Measurements from ENCODE around the gene VCAN.

DNA sequence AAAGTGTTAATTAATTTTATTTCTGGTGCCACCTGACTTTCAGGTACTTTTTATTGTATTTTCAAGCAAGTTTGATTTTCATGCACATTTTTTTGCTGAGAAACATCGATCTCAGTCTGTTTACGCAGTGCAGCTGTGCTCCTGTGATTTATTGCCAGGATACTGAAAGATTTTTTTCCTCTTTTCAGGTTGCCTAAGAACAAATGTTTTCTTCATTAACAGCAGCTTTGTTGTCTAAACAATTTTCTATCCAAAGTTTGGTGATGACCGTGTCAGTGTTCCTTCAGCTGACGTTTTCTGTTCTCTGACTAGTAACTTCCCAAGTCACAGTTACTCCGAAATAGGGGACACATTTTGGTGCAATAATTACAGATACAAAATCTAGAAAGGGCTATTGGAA, 78.1 kb downstream of the VCAN start:
- TF ChIP-seq, protein P1, sequence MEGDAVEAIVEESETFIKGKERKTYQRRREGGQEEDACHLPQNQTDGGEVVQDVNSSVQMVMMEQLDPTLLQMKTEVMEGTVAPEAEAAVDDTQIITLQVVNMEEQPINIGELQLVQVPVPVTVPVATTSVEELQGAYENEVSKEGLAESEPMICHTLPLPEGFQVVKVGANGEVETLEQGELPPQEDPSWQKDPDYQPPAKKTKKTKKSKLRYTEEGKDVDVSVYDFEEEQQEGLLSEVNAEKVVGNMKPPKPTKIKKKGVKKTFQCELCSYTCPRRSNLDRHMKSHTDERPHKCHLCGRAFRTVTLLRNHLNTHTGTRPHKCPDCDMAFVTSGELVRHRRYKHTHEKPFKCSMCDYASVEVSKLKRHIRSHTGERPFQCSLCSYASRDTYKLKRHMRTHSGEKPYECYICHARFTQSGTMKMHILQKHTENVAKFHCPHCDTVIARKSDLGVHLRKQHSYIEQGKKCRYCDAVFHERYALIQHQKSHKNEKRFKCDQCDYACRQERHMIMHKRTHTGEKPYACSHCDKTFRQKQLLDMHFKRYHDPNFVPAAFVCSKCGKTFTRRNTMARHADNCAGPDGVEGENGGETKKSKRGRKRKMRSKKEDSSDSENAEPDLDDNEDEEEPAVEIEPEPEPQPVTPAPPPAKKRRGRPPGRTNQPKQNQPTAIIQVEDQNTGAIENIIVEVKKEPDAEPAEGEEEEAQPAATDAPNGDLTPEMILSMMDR (IDR thresholded peaks at IDR 0.05) = no peak
- TF ChIP-seq POLR2A (IDR thresholded peaks at IDR 0.05) (no peak), POLR2AphosphoS5 (IDR thresholded peaks at IDR 0.05) (peak; percentile 15), EP300 (IDR thresholded peaks at IDR 0.05) (no peak)
